Erythroblast (primary cell): ENCODE measurements around the gene BORCS8.

Source experiments
- GATA1 ChIP-seq: IDR thresholded peaks from 2 replicates; pipeline ENCODE4 v1.6.1; 2011; ENCODE audit warnings: low read depth, mild to moderate bottlenecking, control low read depth, low read length, moderate library complexity
- POLR2A ChIP-seq: IDR thresholded peaks from 2 replicates; pipeline ENCODE4 v1.6.1; 2011; ENCODE audit warnings: mild to moderate bottlenecking, low read length

GRCh38 chr19:19170873-19171672 lies 20.9 kb downstream of the BORCS8 start:
- TF ChIP-seq POLR2A, result no peak
- TF ChIP-seq GATA1, result no peak
